Thyroid gland (tissue), 4 donors: ENCODE measurements around the gene SFSWAP.

Experiments used
- CTCF ChIP-seq, 6 experiments: fragments of 200-600 bp in 3 of 6; fragments of 450-650 bp in 3 of 6; sonication (generic) in 3 of 6; IDR thresholded peaks; one replicate each; pipeline ENCODE4 v1.5.1; 2016 to 2019; ENCODE audit warnings: antibody characterized with exemption in 6 of 6, mild to moderate bottlenecking in 2 of 6, inconsistent platforms in 1 of 6, moderate library complexity in 1 of 6
- POLR2A ChIP-seq, 2 donors: fragments of 450-650 bp; IDR thresholded peaks; one replicate each; pipeline ENCODE4 v1.6.1; 2017; ENCODE audit warnings: antibody characterized with exemption in 2 of 2, mild to moderate bottlenecking in 2 of 2, moderate library complexity in 1 of 2

- TF ChIP-seq POLR2A (IDR thresholded peaks at IDR 0.05) (no peak), CTCF (IDR thresholded peaks at IDR 0.05) (no peak)
Observed at GRCh38 chr12:131796754-131797587, 86.1 kb downstream of the SFSWAP start.
